ENCODE results near the gene RGS14.

GRCh38 chr5:177313561-177314259 is 44.0 kb upstream of the RGS14 start:
- TF ChIP-seq POLR2AphosphoS5 (IDR thresholded peaks at IDR 0.05) = no peak
- TF ChIP-seq, protein P1, sequence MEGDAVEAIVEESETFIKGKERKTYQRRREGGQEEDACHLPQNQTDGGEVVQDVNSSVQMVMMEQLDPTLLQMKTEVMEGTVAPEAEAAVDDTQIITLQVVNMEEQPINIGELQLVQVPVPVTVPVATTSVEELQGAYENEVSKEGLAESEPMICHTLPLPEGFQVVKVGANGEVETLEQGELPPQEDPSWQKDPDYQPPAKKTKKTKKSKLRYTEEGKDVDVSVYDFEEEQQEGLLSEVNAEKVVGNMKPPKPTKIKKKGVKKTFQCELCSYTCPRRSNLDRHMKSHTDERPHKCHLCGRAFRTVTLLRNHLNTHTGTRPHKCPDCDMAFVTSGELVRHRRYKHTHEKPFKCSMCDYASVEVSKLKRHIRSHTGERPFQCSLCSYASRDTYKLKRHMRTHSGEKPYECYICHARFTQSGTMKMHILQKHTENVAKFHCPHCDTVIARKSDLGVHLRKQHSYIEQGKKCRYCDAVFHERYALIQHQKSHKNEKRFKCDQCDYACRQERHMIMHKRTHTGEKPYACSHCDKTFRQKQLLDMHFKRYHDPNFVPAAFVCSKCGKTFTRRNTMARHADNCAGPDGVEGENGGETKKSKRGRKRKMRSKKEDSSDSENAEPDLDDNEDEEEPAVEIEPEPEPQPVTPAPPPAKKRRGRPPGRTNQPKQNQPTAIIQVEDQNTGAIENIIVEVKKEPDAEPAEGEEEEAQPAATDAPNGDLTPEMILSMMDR (IDR thresholded peaks at IDR 0.05) = no peak
